GM12872 (cell line): ENCODE measurements around the gene ATXN7L3.

Source experiments
- TF ChIP-seq, protein P1 (sequence below): IDR thresholded peaks from 3 replicates; pipeline ENCODE4 v1.5.1; 2011; ENCODE audit warnings: low read depth, mild to moderate bottlenecking, low read length, moderate library complexity; ENCODE audit not compliant: insufficient read depth

The ATXN7L3 gene, protein sequence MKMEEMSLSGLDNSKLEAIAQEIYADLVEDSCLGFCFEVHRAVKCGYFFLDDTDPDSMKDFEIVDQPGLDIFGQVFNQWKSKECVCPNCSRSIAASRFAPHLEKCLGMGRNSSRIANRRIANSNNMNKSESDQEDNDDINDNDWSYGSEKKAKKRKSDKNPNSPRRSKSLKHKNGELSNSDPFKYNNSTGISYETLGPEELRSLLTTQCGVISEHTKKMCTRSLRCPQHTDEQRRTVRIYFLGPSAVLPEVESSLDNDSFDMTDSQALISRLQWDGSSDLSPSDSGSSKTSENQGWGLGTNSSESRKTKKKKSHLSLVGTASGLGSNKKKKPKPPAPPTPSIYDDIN

DNA sequence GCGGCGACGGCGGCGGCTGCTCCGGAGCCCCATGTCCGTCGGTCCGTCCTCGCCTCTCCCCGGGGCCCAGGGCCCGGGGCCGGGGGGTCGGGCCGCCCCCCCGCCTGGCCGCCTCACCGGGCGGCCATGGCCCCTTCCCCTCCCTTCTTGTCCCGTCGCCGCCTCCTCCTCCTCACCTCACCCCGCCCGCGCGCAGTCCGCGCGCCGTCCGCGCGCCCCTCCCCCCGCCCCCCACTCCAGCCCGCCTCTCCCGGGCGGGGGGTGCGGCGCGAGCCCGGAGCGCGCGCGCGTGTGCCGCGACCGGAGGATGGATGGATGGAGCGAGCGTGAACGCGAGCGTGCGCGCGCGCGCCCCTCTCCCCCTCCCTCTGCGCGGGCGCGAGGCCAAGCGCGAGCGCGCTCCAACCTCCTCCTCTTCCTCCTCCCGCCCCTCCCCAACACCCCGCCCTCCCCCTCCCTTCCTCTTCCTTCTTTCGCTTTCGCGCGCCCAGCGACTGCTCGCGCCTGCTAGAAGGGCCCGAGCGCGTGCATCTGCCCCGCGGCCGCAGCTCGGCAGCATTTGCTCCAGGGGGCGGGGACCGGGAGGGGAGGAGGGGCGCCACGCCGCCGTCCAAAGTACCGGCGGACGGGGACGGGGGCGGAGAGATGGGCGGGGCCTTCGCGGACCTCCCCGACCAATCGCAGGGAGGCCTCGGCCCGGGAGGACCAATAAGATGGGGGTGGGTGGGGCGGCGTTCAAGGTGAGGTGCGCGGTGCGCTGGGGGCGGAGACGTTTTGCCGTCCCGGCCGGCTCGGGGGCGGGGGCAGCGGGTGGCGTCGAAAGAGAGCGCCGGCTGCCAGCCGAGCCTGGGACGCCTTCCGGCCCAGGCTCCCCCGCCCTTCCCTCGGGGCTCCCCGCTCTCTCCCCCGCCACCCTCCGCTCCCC lies at the start of gene ATXN7L3:
Gene ATXN7L3 (minus strand): TSS at position 332 of the 925 bp plus-strand sequence. CDS start 1,814 bp downstream, outside the sequence.
- TF ChIP-seq, protein P1, sequence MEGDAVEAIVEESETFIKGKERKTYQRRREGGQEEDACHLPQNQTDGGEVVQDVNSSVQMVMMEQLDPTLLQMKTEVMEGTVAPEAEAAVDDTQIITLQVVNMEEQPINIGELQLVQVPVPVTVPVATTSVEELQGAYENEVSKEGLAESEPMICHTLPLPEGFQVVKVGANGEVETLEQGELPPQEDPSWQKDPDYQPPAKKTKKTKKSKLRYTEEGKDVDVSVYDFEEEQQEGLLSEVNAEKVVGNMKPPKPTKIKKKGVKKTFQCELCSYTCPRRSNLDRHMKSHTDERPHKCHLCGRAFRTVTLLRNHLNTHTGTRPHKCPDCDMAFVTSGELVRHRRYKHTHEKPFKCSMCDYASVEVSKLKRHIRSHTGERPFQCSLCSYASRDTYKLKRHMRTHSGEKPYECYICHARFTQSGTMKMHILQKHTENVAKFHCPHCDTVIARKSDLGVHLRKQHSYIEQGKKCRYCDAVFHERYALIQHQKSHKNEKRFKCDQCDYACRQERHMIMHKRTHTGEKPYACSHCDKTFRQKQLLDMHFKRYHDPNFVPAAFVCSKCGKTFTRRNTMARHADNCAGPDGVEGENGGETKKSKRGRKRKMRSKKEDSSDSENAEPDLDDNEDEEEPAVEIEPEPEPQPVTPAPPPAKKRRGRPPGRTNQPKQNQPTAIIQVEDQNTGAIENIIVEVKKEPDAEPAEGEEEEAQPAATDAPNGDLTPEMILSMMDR, result no peak

DNA sequence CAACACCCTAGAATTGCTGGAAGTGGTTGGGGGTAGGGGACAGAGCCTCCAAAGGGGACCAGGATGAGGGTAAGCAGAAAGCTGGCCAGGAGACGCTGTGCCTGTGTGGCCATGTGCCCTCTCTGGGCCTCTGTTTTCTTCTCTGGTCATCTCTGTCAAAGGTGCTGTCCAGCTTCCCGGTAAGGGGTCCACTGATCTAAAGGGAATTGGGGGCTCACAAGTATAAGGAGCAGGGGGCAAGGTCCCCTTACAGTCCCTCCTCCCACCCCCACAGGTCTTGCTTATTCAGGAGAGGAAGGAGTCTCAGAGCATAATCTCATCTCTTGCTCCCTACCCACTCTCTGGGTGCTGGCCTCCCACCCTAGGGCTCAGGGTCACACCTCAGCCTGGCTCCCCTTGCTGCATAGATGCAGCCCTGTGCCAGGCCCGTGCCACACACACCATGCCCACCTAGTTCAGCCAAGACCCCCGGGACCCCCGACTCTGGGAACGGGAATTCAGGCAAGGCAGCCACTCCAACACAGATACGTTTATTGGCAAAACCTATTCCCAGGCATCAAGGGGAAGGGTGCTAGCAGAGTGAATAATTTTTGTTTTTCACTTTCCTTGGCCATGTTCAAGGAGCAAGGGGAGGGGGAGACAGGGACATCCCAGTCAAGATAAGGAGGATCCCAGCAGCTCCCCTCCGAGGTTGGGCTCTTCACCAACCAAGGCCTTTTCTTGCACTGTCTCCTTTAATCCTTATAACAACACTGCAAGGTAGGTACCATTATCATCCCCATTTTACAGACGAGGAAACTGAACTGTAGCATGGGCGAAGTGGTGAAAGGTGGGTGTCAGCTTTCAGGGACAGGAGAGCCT lies 48.4 kb upstream of the ATXN7L3 start:
- TF ChIP-seq, protein P1, result no peak

DNA sequence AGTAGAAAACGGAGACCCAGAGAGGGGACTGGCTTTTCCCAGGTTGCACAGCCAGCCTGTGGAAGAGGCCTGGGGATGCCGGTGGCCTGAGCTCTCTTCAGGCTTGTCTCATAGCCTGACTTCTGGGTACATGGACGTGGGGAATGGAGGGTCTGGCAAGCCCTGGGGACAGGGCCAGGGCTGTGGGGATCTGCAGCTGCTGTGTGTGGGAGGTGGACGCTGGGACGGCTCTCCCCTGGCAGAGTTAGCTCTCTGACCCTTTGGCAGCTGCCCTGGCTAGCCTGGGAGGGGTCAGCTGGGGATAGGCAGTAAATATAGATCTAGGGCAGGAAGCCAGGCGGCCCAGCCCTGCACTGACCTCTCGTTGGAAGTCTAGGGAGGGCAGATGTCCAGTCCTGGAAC lies 47.8 kb upstream of the ATXN7L3 start:
- TF ChIP-seq, protein P1, result no peak

DNA sequence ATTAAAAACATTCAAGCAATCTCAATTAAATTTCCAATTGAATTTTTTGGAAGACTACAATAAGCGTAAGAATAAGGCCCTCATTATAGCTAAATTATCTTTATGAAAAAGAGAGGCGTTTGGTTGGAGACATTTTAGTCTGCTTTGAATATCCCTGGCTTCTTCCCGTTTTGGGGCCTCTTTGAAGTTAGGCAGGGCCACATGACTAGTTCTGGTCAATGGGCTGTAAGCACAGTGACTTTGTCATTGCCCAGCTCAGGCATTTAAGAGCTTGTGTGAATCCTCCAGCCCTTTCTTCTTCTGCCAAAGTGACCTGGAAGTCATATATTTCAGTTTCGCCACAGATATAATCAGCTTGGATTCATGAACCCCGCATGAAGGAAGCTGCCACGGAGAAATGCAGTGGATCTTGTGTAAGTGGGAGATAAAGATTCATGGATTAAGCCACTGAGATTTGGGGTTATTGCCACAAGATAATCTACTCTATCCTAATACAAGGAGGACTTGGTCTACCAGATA lies 41.5 kb upstream of the ATXN7L3 start:
- TF ChIP-seq, protein P1, result no peak

DNA sequence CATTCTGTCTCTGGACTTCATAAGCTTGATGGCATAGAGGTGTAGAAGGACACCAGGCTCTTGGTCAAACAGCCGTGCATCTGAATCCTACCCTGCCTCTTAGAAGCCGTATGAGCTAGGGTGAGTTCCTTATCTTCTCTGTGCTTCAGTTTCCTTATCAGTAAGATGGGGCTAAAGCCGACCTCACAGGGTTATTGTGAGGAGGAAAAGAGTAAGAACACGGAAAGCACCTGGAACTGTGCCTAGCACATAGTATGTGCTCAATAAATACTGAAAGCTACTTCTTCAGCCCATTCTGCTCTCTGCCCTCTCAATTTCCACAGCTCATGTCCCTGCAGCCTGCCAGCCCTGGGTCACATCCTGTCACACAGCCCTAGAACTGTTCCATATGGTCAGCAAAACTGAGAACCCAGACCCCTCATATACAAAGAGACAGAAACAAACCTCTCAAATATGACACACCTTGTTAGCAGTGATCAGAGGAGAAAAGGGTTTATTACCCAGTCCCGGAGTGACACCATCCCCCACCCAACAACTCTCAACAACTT lies 36.8 kb upstream of the ATXN7L3 start:
- TF ChIP-seq, protein P1, result no peak

DNA sequence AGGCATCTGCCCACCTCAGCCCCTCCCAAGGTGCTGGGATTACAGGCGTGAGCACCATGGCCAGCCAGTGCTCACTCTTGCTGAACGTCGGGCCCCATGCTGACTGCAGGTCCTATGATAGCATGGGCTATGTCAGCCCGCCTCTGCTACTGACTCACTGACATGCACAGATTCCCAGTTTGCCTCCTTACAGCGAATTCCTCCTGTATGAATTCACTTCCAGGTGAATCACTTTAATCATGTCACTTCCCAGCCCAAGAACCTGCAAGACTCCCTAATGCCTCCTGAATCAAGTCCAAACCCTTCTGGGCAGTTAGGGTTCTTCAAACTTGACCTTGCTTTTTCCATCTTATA lies 35.9 kb upstream of the ATXN7L3 start:
- TF ChIP-seq, protein P1, result no peak
